GM21360 (cell line): ENCODE data around the gene PRDM4.
"Not testable (repeated sequence)": the region's sequence is repeated elsewhere in the genome, so short reads cannot be mapped to it uniquely, and the experiment has no call there.

Source experiments
- ATAC-seq: cut with Tn5 transposase; IDR thresholded peaks from one replicate; pipeline ENCODE4 v1.9.1; 2021; ENCODE audit warnings: mild to moderate bottlenecking, moderate library complexity; ENCODE audit not compliant: unreplicated experiment

Gene PRDM4

DNA sequence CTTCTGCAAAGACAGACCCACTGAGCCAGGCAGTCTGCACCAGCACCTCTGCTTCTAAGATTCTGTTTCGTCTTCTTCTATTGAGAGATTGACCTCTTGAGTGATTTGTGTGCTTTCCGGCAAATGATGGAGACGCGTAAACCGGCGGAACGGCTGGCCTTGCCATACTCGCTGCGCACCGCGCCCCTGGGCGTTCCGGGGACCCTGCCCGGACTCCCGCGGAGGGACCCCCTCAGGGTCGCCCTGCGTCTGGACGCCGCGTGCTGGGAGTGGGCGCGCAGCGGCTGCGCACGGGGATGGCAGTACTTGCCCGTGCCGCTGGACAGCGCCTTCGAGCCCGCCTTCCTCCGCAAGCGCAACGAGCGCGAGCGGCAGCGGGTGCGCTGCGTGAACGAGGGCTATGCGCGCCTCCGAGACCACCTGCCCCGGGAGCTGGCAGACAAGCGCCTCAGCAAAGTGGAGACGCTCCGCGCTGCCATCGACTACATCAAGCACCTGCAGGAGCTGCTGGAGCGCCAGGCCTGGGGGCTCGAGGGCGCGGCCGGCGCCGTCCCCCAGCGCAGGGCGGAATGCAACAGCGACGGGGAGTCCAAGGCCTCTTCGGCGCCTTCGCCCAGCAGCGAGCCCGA lies 14.3 kb upstream of the PRDM4 start:
- ATAC-seq: no peak

GRCh38 chr12:107774349-107775029 lies 13.6 kb upstream of the PRDM4 start, which contains the start of gene ASCL4:
Gene ASCL4 (plus strand): TSS chr12:107774704. CDS start chr12:107775219, 515 bp downstream.
- ATAC-seq: no peak

GRCh38 chr12:107767466-107767865 lies 6.5 kb upstream of the PRDM4 start:
- ATAC-seq: no peak

DNA sequence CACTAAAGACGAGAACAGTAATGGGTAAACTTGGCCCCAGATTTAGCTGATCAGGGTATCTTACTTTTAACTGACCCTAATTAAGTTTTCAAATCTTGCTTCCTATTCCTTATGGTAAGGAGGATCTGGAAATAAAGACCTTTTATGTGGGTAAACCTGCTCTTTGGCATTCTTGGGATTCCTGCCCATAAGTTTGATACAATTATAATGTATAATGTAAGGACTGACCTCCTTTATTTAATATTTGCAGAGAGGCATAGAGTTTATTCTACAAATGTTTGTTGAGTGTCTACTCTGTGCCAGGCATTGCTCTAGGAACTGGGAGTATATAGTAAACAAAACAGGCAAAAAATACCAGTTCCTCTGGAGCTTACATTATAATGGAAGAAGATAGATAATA lies 4.4 kb upstream of the PRDM4 start:
- ATAC-seq: no peak

DNA sequence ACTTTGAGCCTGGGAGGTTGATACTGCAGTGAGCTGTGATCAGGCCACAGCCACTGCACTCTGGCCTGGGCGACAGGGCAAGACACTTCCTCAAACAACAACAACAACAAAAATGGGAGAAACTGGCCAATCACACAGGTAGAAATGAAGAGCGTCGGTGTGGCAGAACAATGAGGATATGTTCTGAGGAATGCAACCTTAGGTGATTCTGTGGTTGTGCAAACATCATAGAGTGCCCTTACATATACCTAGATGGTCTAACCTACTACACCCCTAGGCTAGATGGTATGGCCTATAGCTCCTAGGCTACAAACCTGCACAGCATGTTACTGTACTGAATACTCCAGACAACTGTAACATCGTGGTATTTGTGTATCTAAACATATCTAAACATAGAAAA lies 3.7 kb upstream of the PRDM4 start:
- no peak for ATAC-seq

DNA sequence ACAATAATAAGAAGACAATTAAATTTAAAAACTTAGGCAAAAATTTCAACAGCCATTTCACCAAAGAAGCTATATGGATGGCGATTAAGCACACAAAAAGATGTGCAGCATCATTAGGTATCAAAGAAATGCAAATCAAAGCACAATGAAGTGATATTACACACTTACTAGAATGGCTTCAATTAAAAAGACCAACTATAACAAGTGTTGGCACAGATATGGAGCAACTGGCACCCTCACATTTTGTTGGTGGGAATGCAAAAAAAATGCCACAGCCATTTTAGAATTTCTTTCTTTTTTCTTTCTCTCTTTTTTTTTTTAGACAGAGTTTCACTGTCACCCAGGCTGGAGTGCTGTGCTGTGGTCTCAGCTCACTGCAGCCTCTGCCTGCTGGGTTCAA lies 1.9 kb upstream of the PRDM4 start:
- no peak for ATAC-seq

- peak; percentile 11 for ATAC-seq
These were observed 566 bp upstream of the PRDM4 start for GRCh38 chr12:107761502-107761904.

GRCh38 chr12:107760207-107760808 lies 629 bp downstream of the PRDM4 start:
- peak; percentile 20 for ATAC-seq

- no peak for ATAC-seq
These were observed 1.5 kb downstream of the PRDM4 start for GRCh38 chr12:107759410-107759809.

DNA sequence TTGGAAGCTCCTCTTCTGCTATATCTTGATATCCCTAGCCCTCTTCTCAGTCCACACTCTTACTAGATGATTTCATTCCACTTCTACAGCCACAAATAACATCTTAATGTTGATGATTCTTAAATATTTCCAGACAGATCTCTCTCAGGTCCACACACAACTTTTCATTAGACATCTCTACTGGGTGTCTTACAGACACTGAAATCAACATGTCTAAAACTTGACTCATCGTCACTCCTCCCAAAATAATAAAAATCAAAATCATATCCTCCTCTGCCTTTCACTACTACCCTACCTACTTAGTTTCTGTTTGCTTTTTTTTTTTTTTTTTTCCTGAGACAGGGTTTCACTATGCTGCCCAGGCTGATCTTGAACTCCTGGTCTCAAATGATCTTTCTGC lies 11.9 kb downstream of the PRDM4 start:
- no peak for ATAC-seq

DNA sequence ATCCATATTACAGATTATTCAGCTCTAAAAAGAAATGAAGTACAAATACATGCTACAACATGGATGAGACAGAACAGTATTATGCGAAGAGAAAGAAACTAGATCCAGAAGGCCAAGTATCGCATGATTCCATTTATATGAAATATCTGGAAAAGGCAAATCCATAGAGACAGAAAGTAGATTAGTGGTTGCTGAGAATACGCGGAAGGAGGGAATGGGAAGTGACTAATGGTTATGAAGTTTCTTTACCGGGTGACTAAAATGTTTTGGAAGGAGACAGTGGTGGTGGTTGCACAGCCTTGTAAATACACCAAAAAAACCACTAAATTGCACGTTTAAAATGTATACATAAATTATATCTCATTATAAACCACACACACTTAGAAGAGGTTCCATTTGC lies 12.5 kb downstream of the PRDM4 start:
- ATAC-seq: no peak

GRCh38 chr12:107736914-107737313 lies 24.0 kb downstream of the PRDM4 start:
- peak; percentile 83 for ATAC-seq

- ATAC-seq: no peak
These were observed 25.2 kb downstream of the PRDM4 start for GRCh38 chr12:107735763-107736162.

GRCh38 chr12:107734139-107734538 lies 26.8 kb downstream of the PRDM4 start:
- ATAC-seq: no peak

- no peak for ATAC-seq
These were observed 28.6 kb downstream of the PRDM4 start for GRCh38 chr12:107732365-107732764.

DNA sequence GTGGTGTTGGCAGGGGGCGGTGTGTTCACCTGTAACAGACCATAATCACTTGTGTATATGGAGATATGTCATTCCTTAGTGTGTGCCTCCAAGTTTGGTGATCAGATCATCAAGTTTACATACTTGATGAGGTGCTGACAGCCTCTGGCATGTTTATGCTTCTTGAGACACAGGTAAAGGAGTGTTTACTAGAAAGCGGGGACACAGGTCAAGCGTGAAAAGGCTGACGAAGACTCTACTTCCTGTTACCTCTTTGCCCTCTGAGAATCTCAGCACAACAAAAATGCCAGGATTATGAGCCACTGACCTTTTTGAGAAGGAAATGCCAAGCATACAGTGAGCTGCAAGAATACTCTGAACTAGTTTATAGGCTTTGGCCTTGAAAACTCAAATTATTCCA lies 29.6 kb downstream of the PRDM4 start:
- ATAC-seq: no peak

GRCh38 chr12:107730618-107731341 lies 30.2 kb downstream of the PRDM4 start:
- no peak for ATAC-seq

DNA sequence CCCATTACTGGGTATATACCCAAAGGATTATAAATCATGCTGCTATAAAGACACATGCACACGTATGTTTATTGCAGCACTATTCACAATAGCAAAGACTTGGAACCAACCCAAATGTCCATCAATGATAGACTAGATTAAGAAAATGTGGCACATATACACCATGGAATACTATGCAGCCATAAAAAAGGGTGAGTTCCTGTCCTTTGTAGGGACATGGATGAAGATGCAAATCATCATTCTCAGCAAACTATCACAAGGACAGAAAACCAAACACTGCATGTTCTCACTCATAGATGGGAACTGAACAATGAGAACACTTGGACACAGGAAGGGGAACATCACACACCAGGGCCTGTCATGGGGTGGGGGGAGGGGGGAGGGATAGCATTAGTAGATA lies 33.2 kb downstream of the PRDM4 start:
- ATAC-seq: not testable (repeated sequence)

GRCh38 chr12:107727327-107727726 lies 33.6 kb downstream of the PRDM4 start:
- not testable (repeated sequence) for ATAC-seq

DNA sequence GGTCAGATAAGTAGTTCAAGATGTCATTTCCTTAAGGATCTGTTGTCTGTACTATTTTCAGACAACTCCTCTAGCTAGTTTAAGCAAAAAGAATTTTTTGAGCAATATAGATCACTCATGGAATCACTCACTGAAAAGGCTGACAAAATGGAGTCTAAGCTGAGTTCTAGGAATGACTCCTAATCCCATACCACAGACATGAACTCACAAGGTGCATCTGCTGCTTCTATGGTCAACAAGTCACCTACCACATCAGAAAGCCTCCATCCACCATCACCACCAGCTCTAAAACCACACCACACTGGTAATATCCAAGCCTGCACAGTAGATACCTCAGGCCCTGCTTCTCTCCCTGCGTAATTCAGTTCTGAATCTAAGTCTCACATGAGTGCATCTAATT lies 42.3 kb downstream of the PRDM4 start:
- no peak for ATAC-seq

DNA sequence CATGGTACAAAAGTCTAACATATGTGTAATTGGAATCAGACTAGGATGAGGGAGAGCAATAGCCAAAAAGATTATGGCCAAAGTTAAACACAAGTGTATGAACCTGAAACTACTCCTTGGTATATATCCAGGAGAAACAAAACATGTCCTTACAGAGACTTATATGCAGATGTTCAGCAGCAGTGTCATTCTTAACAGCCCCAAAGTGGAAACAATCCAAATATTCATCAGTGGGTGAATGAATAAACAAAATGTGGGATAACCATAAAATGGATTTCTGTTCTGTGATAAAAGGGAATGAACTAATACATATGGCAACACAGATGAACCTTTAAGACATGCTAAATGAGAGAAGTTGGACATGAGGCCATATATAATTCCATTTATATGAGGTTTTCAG lies 45.2 kb downstream of the PRDM4 start:
- no peak for ATAC-seq

DNA sequence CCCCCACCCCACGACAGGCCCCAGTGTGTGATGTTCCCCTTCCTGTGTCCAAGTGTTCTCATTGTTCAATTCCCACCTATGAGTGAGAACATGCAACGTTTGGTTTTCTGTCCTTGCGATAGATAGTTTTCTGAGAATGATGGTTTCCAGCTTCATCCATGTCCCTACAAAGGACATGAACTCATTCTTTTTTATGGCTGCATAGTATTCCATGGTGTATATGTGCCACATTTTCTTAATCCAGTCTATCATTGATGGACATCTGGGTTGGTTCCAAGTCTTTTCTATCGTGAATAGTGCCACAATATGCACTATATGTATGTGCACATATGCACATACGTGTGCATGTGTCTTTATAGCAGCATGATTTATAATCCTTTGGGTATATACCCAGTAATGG lies 55.4 kb downstream of the PRDM4 start:
- ATAC-seq: not testable (repeated sequence)
